HCEC 1CT (cell line): ENCODE results near the gene GTF2IRD1.

Experiments
- DNase-seq: peaks from one replicate; pipeline ENCODE4 v3.0.0-alpha.2; 2017

The GTF2IRD1 gene

GRCh38 chr7:74570533-74571156 lies 116.9 kb downstream of the GTF2IRD1 start:
- no peak for DNase-seq

GRCh38 chr7:74572301-74572979 lies 118.7 kb downstream of the GTF2IRD1 start:
- DNase-seq, result no peak

GRCh38 chr7:74573512-74573911 lies 119.8 kb downstream of the GTF2IRD1 start:
- DNase-seq, result no peak

GRCh38 chr7:74575083-74575784 lies 121.5 kb downstream of the GTF2IRD1 start:
- DNase-seq, result no peak

- no peak for DNase-seq
Observed at GRCh38 chr7:74575811-74576210, 122.1 kb downstream of the GTF2IRD1 start.

- no peak for DNase-seq
Observed at GRCh38 chr7:74579800-74580685, 126.3 kb downstream of the GTF2IRD1 start.

GRCh38 chr7:74581916-74582440 lies 128.3 kb downstream of the GTF2IRD1 start:
- DNase-seq, result no peak

- DNase-seq, result no peak
Observed at GRCh38 chr7:74582447-74583039, 128.8 kb downstream of the GTF2IRD1 start.

- no peak for DNase-seq
Observed at GRCh38 chr7:74583630-74584029, 129.9 kb downstream of the GTF2IRD1 start.

- DNase-seq, result no peak
Observed at GRCh38 chr7:74584160-74584954, 130.7 kb downstream of the GTF2IRD1 start.

- no peak for DNase-seq
Observed at GRCh38 chr7:74585844-74586243, 132.1 kb downstream of the GTF2IRD1 start.

GRCh38 chr7:74586258-74587175 lies 132.8 kb downstream of the GTF2IRD1 start:
- no peak for DNase-seq

- DNase-seq, result peak; percentile 90
Observed at GRCh38 chr7:74587435-74588126, 133.9 kb downstream of the GTF2IRD1 start.

- DNase-seq, result no peak
Observed at GRCh38 chr7:74590813-74591212, 137.1 kb downstream of the GTF2IRD1 start.

- peak; percentile 25 for DNase-seq
Observed at GRCh38 chr7:74598558-74598957, 144.9 kb downstream of the GTF2IRD1 start.

GRCh38 chr7:74599244-74599643 lies 145.5 kb downstream of the GTF2IRD1 start:
- DNase-seq, result no peak

GRCh38 chr7:74604326-74605020 lies 150.8 kb downstream of the GTF2IRD1 start:
- DNase-seq, result no peak

- no peak for DNase-seq
Observed at GRCh38 chr7:74606101-74606908, 152.6 kb downstream of the GTF2IRD1 start.
